ENCODE results near the gene MAP7D2. TPM values are rescaled to one million over a fixed set of nuclear protein-coding genes. Genes with fewer than 3 reads are reported as not detected.

The MAP7D2 gene
- total and polyA plus RNA-seq, 2 experiments from 2014 or later = 0.94 to 1.7 TPM

DNA sequence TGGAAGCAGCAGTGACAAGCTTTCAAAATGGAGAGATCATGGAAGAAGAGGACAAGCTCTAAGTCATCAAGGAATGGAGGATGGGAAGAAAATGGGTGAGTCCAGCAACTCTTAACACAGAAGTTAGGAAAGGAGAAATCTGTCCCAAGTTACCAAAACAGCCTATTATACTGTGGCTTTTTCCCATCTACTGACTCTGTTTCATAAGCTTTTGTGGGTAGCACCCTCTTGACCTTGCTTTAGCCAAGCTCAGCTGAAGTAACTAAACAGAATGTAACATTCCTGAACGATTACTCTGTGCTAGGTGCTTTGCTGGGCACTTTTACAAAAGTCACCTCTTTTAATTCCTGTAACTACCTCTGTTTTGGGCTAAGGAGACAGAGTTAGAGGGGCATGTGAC lies 54.9 kb downstream of the MAP7D2 start:
- no peaks in the 10 kb centered on the region for H3K36me3 ChIP-seq (replicated peaks; ENCODE audit: insufficient read depth, low read depth)
- H3K9me2 ChIP-seq (replicated peaks; ENCODE audit: insufficient read depth) = no peaks in the 10 kb centered on the region
- no peaks in the 10 kb centered on the region for H4K20me1 ChIP-seq (ENCODE audit: insufficient read depth, poor library complexity, severe bottlenecking)
- no peak overlapping the region for H3K27ac ChIP-seq
- no peaks in the 10 kb centered on the region for H3K27me3 ChIP-seq
- TF ChIP-seq EZH2 (IDR thresholded peaks at IDR 0.05; ENCODE audit: borderline replicate concordance) (no peak), EZH2phosphoT487 (IDR thresholded peaks at IDR 0.05; ENCODE audit: low read depth, severe bottlenecking, unreplicated experiment) (no peak)
- TF ChIP-seq, protein P1, sequence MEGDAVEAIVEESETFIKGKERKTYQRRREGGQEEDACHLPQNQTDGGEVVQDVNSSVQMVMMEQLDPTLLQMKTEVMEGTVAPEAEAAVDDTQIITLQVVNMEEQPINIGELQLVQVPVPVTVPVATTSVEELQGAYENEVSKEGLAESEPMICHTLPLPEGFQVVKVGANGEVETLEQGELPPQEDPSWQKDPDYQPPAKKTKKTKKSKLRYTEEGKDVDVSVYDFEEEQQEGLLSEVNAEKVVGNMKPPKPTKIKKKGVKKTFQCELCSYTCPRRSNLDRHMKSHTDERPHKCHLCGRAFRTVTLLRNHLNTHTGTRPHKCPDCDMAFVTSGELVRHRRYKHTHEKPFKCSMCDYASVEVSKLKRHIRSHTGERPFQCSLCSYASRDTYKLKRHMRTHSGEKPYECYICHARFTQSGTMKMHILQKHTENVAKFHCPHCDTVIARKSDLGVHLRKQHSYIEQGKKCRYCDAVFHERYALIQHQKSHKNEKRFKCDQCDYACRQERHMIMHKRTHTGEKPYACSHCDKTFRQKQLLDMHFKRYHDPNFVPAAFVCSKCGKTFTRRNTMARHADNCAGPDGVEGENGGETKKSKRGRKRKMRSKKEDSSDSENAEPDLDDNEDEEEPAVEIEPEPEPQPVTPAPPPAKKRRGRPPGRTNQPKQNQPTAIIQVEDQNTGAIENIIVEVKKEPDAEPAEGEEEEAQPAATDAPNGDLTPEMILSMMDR (IDR thresholded peaks at IDR 0.05; ENCODE audit: poor library complexity) = no peak
- 67% methylated on average over 1 of the region's 1 CpG for WGBS (ENCODE audit: low lambda C conversion rate, missing lambda C conversion rate)
- no peaks in the 10 kb centered on the region for H3K79me2 ChIP-seq
- H3K4me1 ChIP-seq (ENCODE audit: insufficient read depth) = no peaks in the 10 kb centered on the region
- no peak overlapping the region for H2AFZ ChIP-seq
- no peak overlapping the region for H3K4me3 ChIP-seq
- H3K9me3 ChIP-seq (ENCODE audit: low read depth) = no peaks in the 10 kb centered on the region
- no peak for DNase-seq (ENCODE audit: low spot score)
- no peak overlapping the region for H3K4me2 ChIP-seq

- H2AFZ ChIP-seq = no peak overlapping the region
- H3K9me3 ChIP-seq (ENCODE audit: low read depth) = no peaks in the 10 kb centered on the region
- WGBS (ENCODE audit: low lambda C conversion rate, missing lambda C conversion rate) = 68% methylated on average over 5 of the region's 5 CpGs
- H3K27ac ChIP-seq = no peak overlapping the region
- H3K4me1 ChIP-seq (ENCODE audit: insufficient read depth) = no peaks in the 10 kb centered on the region
- H3K79me2 ChIP-seq = no peaks in the 10 kb centered on the region
- H3K4me3 ChIP-seq = no peak overlapping the region
- H3K27me3 ChIP-seq = no peaks in the 10 kb centered on the region
- DNase-seq (ENCODE audit: low spot score) = no peak
- H3K36me3 ChIP-seq (replicated peaks; ENCODE audit: insufficient read depth, low read depth) = no peaks in the 10 kb centered on the region
- no peaks in the 10 kb centered on the region for H3K9me2 ChIP-seq (replicated peaks; ENCODE audit: insufficient read depth)
- TF ChIP-seq, protein P1 (IDR thresholded peaks at IDR 0.05; ENCODE audit: poor library complexity) = no peak
- TF ChIP-seq EZH2phosphoT487 (IDR thresholded peaks at IDR 0.05; ENCODE audit: low read depth, severe bottlenecking, unreplicated experiment) (no peak), EZH2 (IDR thresholded peaks at IDR 0.05; ENCODE audit: borderline replicate concordance) (no peak)
- no peak overlapping the region for H3K4me2 ChIP-seq
- H4K20me1 ChIP-seq (ENCODE audit: insufficient read depth, poor library complexity, severe bottlenecking) = no peaks in the 10 kb centered on the region
These were observed 55.6 kb downstream of the MAP7D2 start for GRCh38 chrX:20060961-20061748.

DNA sequence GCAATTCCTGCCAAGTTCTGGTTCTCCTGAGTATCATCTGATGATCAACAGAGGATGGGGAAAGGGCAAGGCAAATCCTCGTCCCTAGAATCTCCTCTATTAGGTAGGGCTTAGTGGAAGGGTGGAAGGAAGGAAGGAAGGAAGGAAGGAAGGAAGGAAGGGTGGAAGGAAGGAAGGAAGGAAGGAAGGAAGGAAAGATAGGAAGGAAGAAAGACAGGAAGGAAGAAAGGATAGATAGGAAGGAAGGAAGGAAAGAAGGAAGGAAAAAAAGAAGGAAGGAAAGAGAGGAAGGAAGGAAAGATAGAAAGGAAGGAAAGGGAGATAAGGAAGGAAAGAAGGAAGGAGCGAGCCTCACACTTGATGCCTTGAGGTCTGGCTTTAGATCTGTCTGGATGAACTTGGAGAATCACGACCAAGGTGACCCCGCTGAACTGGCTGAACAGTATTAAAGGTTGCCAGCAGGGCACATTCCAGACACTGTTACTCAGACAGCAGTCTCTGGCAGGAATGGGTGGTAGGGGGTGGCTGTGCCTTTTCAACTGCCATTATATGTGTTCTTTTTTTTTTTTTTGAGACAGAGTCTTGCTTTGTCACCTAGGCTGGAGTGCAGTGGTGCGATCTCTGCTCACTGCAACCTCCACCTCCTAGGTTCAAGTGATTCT lies 57.1 kb downstream of the MAP7D2 start:
- no peak overlapping the region for H2AFZ ChIP-seq
- H3K36me3 ChIP-seq (replicated peaks; ENCODE audit: insufficient read depth, low read depth) = no peaks in the 10 kb centered on the region
- TF ChIP-seq, protein P1 (IDR thresholded peaks at IDR 0.05; ENCODE audit: poor library complexity) = no peak
- TF ChIP-seq EZH2 (IDR thresholded peaks at IDR 0.05; ENCODE audit: borderline replicate concordance) (no peak), EZH2phosphoT487 (IDR thresholded peaks at IDR 0.05; ENCODE audit: low read depth, severe bottlenecking, unreplicated experiment) (no peak)
- H3K27me3 ChIP-seq = no peaks in the 10 kb centered on the region
- H3K79me2 ChIP-seq = no peaks in the 10 kb centered on the region
- H3K9me3 ChIP-seq (ENCODE audit: low read depth) = no peaks in the 10 kb centered on the region
- no peaks in the 10 kb centered on the region for H4K20me1 ChIP-seq (ENCODE audit: insufficient read depth, poor library complexity, severe bottlenecking)
- 58% methylated on average over 5 of the region's 5 CpGs for WGBS (ENCODE audit: low lambda C conversion rate, missing lambda C conversion rate)
- H3K27ac ChIP-seq = no peak overlapping the region
- H3K4me3 ChIP-seq = no peak overlapping the region
- no peaks in the 10 kb centered on the region for H3K4me1 ChIP-seq (ENCODE audit: insufficient read depth)
- H3K4me2 ChIP-seq = no peak overlapping the region
- no peak for DNase-seq (ENCODE audit: low spot score)
- H3K9me2 ChIP-seq (replicated peaks; ENCODE audit: insufficient read depth) = no peaks in the 10 kb centered on the region

Data from hepatocyte (in vitro differentiated cells).